ENCODE measurements around the gene CD9.

CD9 gene

GRCh38 chr12:6266971-6267721 is 66.9 kb downstream of the CD9 start:
- DNase-seq (ENCODE audit: low spot score) = no peak
- WGBS, 2 donors (ENCODE audit: extremely low coverage in 2 of 2, insufficient read length in 2 of 2, insufficient replicate concordance in 1 of 2) = no CpG with 5 or more reads among the region's 12 CpGs

GRCh38 chr12:6268484-6269157 is 68.4 kb downstream of the CD9 start:
- no CpG with 5 or more reads among the region's 10 CpGs for WGBS, 2 donors (ENCODE audit: extremely low coverage in 2 of 2, insufficient read length in 2 of 2, insufficient replicate concordance in 1 of 2)
- H2BK12ac ChIP-seq (ENCODE audit: low read length) = no peak overlapping the region
- H3K4me1 ChIP-seq (ENCODE audit: control insufficient read depth in 2 of 2, insufficient read depth in 1 of 2, low read depth in 1 of 2, low read length in 2 of 2) = peaks cover 18 to 22% of the 10 kb centered on the region in 2 donors
- H3K23ac ChIP-seq (ENCODE audit: low read depth, low read length, poor library complexity) = no peak overlapping the region
- no peak overlapping the region for H3K14ac ChIP-seq (ENCODE audit: low read length)
- no peak overlapping the region for H3K4ac ChIP-seq (ENCODE audit: low read length)
- H3K18ac ChIP-seq (ENCODE audit: low read length) = peak overlapping the region; percentile 12
- H3K9ac ChIP-seq (ENCODE audit: low read depth, low read length, poor library complexity) = no peak overlapping the region
- H2AK5ac ChIP-seq (ENCODE audit: low read depth, low read length) = no peak overlapping the region
- H4K8ac ChIP-seq (ENCODE audit: low read depth, low read length) = no peak overlapping the region
- no peak overlapping the region for H4K91ac ChIP-seq (ENCODE audit: low read depth, low read length, poor library complexity)
- no peak overlapping the region for H2BK5ac ChIP-seq (ENCODE audit: low read length)
- no peaks in the 10 kb centered on the region for H3K9me3 ChIP-seq (replicated peaks in 1 of 2; ENCODE audit: control insufficient read depth in 2 of 2, insufficient read depth in 1 of 2, low read depth in 1 of 2, low read length in 2 of 2)
- H3K27ac ChIP-seq (replicated peaks; ENCODE audit: low read length) = no peak overlapping the region
- no peak for DNase-seq (ENCODE audit: low spot score)
- H3K27me3 ChIP-seq (ENCODE audit: control insufficient read depth in 3 of 3, insufficient read depth in 3 of 3, low read depth in 1 of 3, low read length in 3 of 3) = no peaks in the 10 kb centered on the region
- H2BK15ac ChIP-seq (ENCODE audit: low read length) = no peak overlapping the region
- H3K4me2 ChIP-seq (ENCODE audit: insufficient read depth, low read length, poor library complexity, severe bottlenecking) = no peak overlapping the region
- no peak overlapping the region for H2BK120ac ChIP-seq (ENCODE audit: low read depth, low read length)
- H3K36me3 ChIP-seq (replicated peaks in 1 of 2; ENCODE audit: control insufficient read depth in 2 of 2, insufficient read depth in 2 of 2, low read length in 2 of 2) = no peaks in the 10 kb centered on the region
- H3K79me1 ChIP-seq (ENCODE audit: low read depth, low read length) = no peaks in the 10 kb centered on the region
- H2AFZ ChIP-seq (ENCODE audit: low read length) = peak overlapping the region; percentile 28
- H3K4me3 ChIP-seq (ENCODE audit: low read length in 2 of 2) = no peak overlapping the region

More at GRCh38 chr12:6266971-6267721, 66.9 kb downstream of the CD9 start:
- Histone ChIP-seq H3K36me3 (replicated peaks in 1 of 2; ENCODE audit: control insufficient read depth in 2 of 2, insufficient read depth in 2 of 2, low read length in 2 of 2) (no peaks in the 10 kb centered on the region), H3K27ac (replicated peaks; ENCODE audit: low read length) (no peak overlapping the region), H2BK120ac (ENCODE audit: low read depth, low read length) (no peak overlapping the region), H3K9ac (ENCODE audit: low read depth, low read length, poor library complexity) (no peak overlapping the region), H2BK15ac (ENCODE audit: low read length) (no peak overlapping the region), H3K79me1 (ENCODE audit: low read depth, low read length) (no peaks in the 10 kb centered on the region), H4K8ac (ENCODE audit: low read depth, low read length) (no peak overlapping the region), H3K14ac (ENCODE audit: low read length) (no peak overlapping the region), H3K4me3 (ENCODE audit: low read length in 2 of 2) (no peak overlapping the region), H2BK5ac (ENCODE audit: low read length) (no peak overlapping the region), H4K91ac (ENCODE audit: low read depth, low read length, poor library complexity) (no peak overlapping the region), H2BK12ac (ENCODE audit: low read length) (no peak overlapping the region), H2AK5ac (ENCODE audit: low read depth, low read length) (no peak overlapping the region), H2AFZ (ENCODE audit: low read length) (no peak overlapping the region), H3K18ac (ENCODE audit: low read length) (no peak overlapping the region), H3K4me2 (ENCODE audit: insufficient read depth, low read length, poor library complexity, severe bottlenecking) (no peak overlapping the region), H3K9me3 (replicated peaks in 1 of 2; ENCODE audit: control insufficient read depth in 2 of 2, insufficient read depth in 1 of 2, low read depth in 1 of 2, low read length in 2 of 2) (no peaks in the 10 kb centered on the region), H3K4me1 (ENCODE audit: control insufficient read depth in 2 of 2, insufficient read depth in 1 of 2, low read depth in 1 of 2, low read length in 2 of 2) (peaks cover 7 to 13% of the 10 kb centered on the region in 2 donors), H3K27me3 (ENCODE audit: control insufficient read depth in 3 of 3, insufficient read depth in 3 of 3, low read depth in 1 of 3, low read length in 3 of 3) (peaks cover 0 to 5% (median 0%) of the 10 kb centered on the region in 3 experiments), H3K4ac (ENCODE audit: low read length) (no peak overlapping the region), H3K23ac (ENCODE audit: low read depth, low read length, poor library complexity) (no peak overlapping the region)

GRCh38 chr12:6269986-6270385 is 69.8 kb downstream of the CD9 start:
- no peaks in the 10 kb centered on the region for H3K9me3 ChIP-seq (replicated peaks in 1 of 2; ENCODE audit: control insufficient read depth in 2 of 2, insufficient read depth in 1 of 2, low read depth in 1 of 2, low read length in 2 of 2)
- no peak overlapping the region for H3K27ac ChIP-seq (replicated peaks; ENCODE audit: low read length)
- H3K9ac ChIP-seq (ENCODE audit: low read depth, low read length, poor library complexity) = no peak overlapping the region
- H2AFZ ChIP-seq (ENCODE audit: low read length) = no peak overlapping the region
- no peak overlapping the region for H2BK15ac ChIP-seq (ENCODE audit: low read length)
- no CpG with 5 or more reads among the region's 16 CpGs for WGBS, 2 donors (ENCODE audit: extremely low coverage in 2 of 2, insufficient read length in 2 of 2, insufficient replicate concordance in 1 of 2)
- H4K8ac ChIP-seq (ENCODE audit: low read depth, low read length) = no peak overlapping the region
- H2BK5ac ChIP-seq (ENCODE audit: low read length) = no peak overlapping the region
- no peak overlapping the region for H3K18ac ChIP-seq (ENCODE audit: low read length)
- no peak overlapping the region for H3K4ac ChIP-seq (ENCODE audit: low read length)
- H3K4me3 ChIP-seq (ENCODE audit: low read length in 2 of 2) = no peak overlapping the region
- no peak overlapping the region for H3K23ac ChIP-seq (ENCODE audit: low read depth, low read length, poor library complexity)
- H3K27me3 ChIP-seq (ENCODE audit: control insufficient read depth in 3 of 3, insufficient read depth in 3 of 3, low read depth in 1 of 3, low read length in 3 of 3) = no peaks in the 10 kb centered on the region
- no peak overlapping the region for H2BK120ac ChIP-seq (ENCODE audit: low read depth, low read length)
- H3K4me1 ChIP-seq (ENCODE audit: control insufficient read depth in 2 of 2, insufficient read depth in 1 of 2, low read depth in 1 of 2, low read length in 2 of 2) = peaks cover 26 to 28% of the 10 kb centered on the region in 2 donors
- H3K36me3 ChIP-seq (replicated peaks in 1 of 2; ENCODE audit: control insufficient read depth in 2 of 2, insufficient read depth in 2 of 2, low read length in 2 of 2) = no peaks in the 10 kb centered on the region
- H2BK12ac ChIP-seq (ENCODE audit: low read length) = no peak overlapping the region
- no peak overlapping the region for H4K91ac ChIP-seq (ENCODE audit: low read depth, low read length, poor library complexity)
- no peak overlapping the region for H3K14ac ChIP-seq (ENCODE audit: low read length)
- no peaks in the 10 kb centered on the region for H3K79me1 ChIP-seq (ENCODE audit: low read depth, low read length)
- no peak overlapping the region for H3K4me2 ChIP-seq (ENCODE audit: insufficient read depth, low read length, poor library complexity, severe bottlenecking)
- no peak for DNase-seq (ENCODE audit: low spot score)
- no peak overlapping the region for H2AK5ac ChIP-seq (ENCODE audit: low read depth, low read length)

GRCh38 chr12:6271281-6271680 is 71.1 kb downstream of the CD9 start:
- no peak for DNase-seq (ENCODE audit: low spot score)
- Histone ChIP-seq H2AFZ (ENCODE audit: low read length) (no peak overlapping the region), H3K23ac (ENCODE audit: low read depth, low read length, poor library complexity) (no peak overlapping the region), H3K27ac (replicated peaks; ENCODE audit: low read length) (no peak overlapping the region), H3K79me1 (ENCODE audit: low read depth, low read length) (no peaks in the 10 kb centered on the region), H2BK120ac (ENCODE audit: low read depth, low read length) (no peak overlapping the region), H3K14ac (ENCODE audit: low read length) (no peak overlapping the region), H3K18ac (ENCODE audit: low read length) (no peak overlapping the region), H2AK5ac (ENCODE audit: low read depth, low read length) (no peak overlapping the region), H3K4me2 (ENCODE audit: insufficient read depth, low read length, poor library complexity, severe bottlenecking) (no peak overlapping the region), H2BK5ac (ENCODE audit: low read length) (no peak overlapping the region), H4K8ac (ENCODE audit: low read depth, low read length) (no peak overlapping the region), H3K9ac (ENCODE audit: low read depth, low read length, poor library complexity) (no peak overlapping the region), H3K4me3 (ENCODE audit: low read length in 2 of 2) (no peak overlapping the region), H3K4ac (ENCODE audit: low read length) (no peak overlapping the region), H3K4me1 (ENCODE audit: control insufficient read depth in 2 of 2, insufficient read depth in 1 of 2, low read depth in 1 of 2, low read length in 2 of 2) (peaks cover 28% of the 10 kb centered on the region in 2 donors), H3K36me3 (replicated peaks in 1 of 2; ENCODE audit: control insufficient read depth in 2 of 2, insufficient read depth in 2 of 2, low read length in 2 of 2) (no peaks in the 10 kb centered on the region), H3K27me3 (ENCODE audit: control insufficient read depth in 3 of 3, insufficient read depth in 3 of 3, low read depth in 1 of 3, low read length in 3 of 3) (no peaks in the 10 kb centered on the region), H2BK12ac (ENCODE audit: low read length) (no peak overlapping the region), H4K91ac (ENCODE audit: low read depth, low read length, poor library complexity) (no peak overlapping the region), H2BK15ac (ENCODE audit: low read length) (no peak overlapping the region), H3K9me3 (replicated peaks in 1 of 2; ENCODE audit: control insufficient read depth in 2 of 2, insufficient read depth in 1 of 2, low read depth in 1 of 2, low read length in 2 of 2) (no peaks in the 10 kb centered on the region)
- no CpG with 5 or more reads among the region's 8 CpGs for WGBS, 2 donors (ENCODE audit: extremely low coverage in 2 of 2, insufficient read length in 2 of 2, insufficient replicate concordance in 1 of 2)

Measured in neuronal stem cell (in vitro differentiated cells).